HEK293 (cell line): ENCODE results near the gene ACACB.

Experiments
- ATF2 ChIP-seq: fragments of 450-650 bp; formaldehyde crosslinking; IDR thresholded peaks from 2 replicates; pipeline ENCODE4 v1.5.1; 2016; ENCODE audit warnings: missing biosample characterization, missing genetic modification characterization, low read depth
- EGR2 ChIP-seq: fragments of 450-650 bp; formaldehyde crosslinking; IDR thresholded peaks from 2 replicates; pipeline ENCODE4 v1.5.1; 2016; ENCODE audit warnings: low read depth, missing biosample characterization, missing genetic modification characterization
- KLF16 ChIP-seq: fragments of 450-650 bp; formaldehyde crosslinking; IDR thresholded peaks from 2 replicates; pipeline ENCODE4 v1.5.1; 2017; ENCODE audit warnings: missing biosample characterization, missing genetic modification characterization
- KLF7 ChIP-seq: fragments of 450-650 bp; formaldehyde crosslinking; IDR thresholded peaks from 2 replicates; pipeline ENCODE4 v1.5.1; 2016; ENCODE audit warnings: missing biosample characterization, missing genetic modification characterization, borderline replicate concordance
- KLF8 ChIP-seq: fragments of 450-650 bp; formaldehyde crosslinking; IDR thresholded peaks from 2 replicates; pipeline ENCODE4 v1.5.1; 2016; ENCODE audit warnings: missing biosample characterization, missing genetic modification characterization
- KLF9 ChIP-seq: fragments of 450-650 bp; formaldehyde crosslinking; IDR thresholded peaks from 2 replicates; pipeline ENCODE4 v1.5.1; 2016; ENCODE audit warnings: missing biosample characterization, missing genetic modification characterization, low read depth
- SCRT2 ChIP-seq: fragments of 450-650 bp; formaldehyde crosslinking; IDR thresholded peaks from 2 replicates; pipeline ENCODE4 v1.5.1; 2016; ENCODE audit warnings: missing biosample characterization, missing genetic modification characterization
- SP2 ChIP-seq: fragments of 450-650 bp; formaldehyde crosslinking; IDR thresholded peaks from 2 replicates; pipeline ENCODE4 v1.5.1; 2016; ENCODE audit warnings: missing biosample characterization, missing genetic modification characterization
- SP3 ChIP-seq: fragments of 450-650 bp; formaldehyde crosslinking; IDR thresholded peaks from 2 replicates; pipeline ENCODE4 v1.5.1; 2016; ENCODE audit warnings: missing biosample characterization, missing genetic modification characterization
- YY2 ChIP-seq: fragments of 450-650 bp; formaldehyde crosslinking; IDR thresholded peaks from 2 replicates; pipeline ENCODE4 v1.5.1; 2016; ENCODE audit warnings: missing biosample characterization, missing genetic modification characterization
- ZBTB10 ChIP-seq: fragments of 450-650 bp; formaldehyde crosslinking; IDR thresholded peaks from 2 replicates; pipeline ENCODE4 v1.5.1; 2016; ENCODE audit warnings: missing biosample characterization, missing genetic modification characterization
- ZBTB17 ChIP-seq: fragments of 450-650 bp; formaldehyde crosslinking; IDR thresholded peaks from 2 replicates; pipeline ENCODE4 v1.5.1; 2016; ENCODE audit warnings: missing biosample characterization, missing genetic modification characterization
- ZBTB26 ChIP-seq: fragments of 450-650 bp; formaldehyde crosslinking; optimal IDR thresholded peaks from 2 replicates; pipeline ENCODE3; 2016; ENCODE audit warnings: missing biosample characterization, mild to moderate bottlenecking, missing genetic modification characterization
- ZBTB48 ChIP-seq: fragments of 450-650 bp; formaldehyde crosslinking; IDR thresholded peaks from 2 replicates; pipeline ENCODE4 v1.5.1; 2016; ENCODE audit warnings: missing biosample characterization, missing genetic modification characterization
- ZFP3 ChIP-seq: fragments of 450-650 bp; formaldehyde crosslinking; IDR thresholded peaks from 2 replicates; pipeline ENCODE4 v1.5.1; 2016; ENCODE audit warnings: low read depth, missing biosample characterization, missing genetic modification characterization
- ZIC2 ChIP-seq: fragments of 450-650 bp; formaldehyde crosslinking; IDR thresholded peaks from 2 replicates; pipeline ENCODE4 v1.5.1; 2016; ENCODE audit warnings: missing biosample characterization, missing genetic modification characterization
- ZNF114 ChIP-seq: fragments of 450-650 bp; formaldehyde crosslinking; IDR thresholded peaks from 2 replicates; pipeline ENCODE4 v1.5.0; 2017; ENCODE audit warnings: missing biosample characterization, missing genetic modification characterization
- ZNF140 ChIP-seq: fragments of 450-650 bp; formaldehyde crosslinking; IDR thresholded peaks from 2 replicates; pipeline ENCODE4 v1.5.1; 2016; ENCODE audit warnings: missing biosample characterization, missing genetic modification characterization
- ZNF155 ChIP-seq: fragments of 450-650 bp; formaldehyde crosslinking; IDR thresholded peaks from 2 replicates; pipeline ENCODE4 v1.5.1; 2016; ENCODE audit warnings: missing biosample characterization, missing genetic modification characterization
- ZNF19 ChIP-seq: fragments of 450-650 bp; formaldehyde crosslinking; IDR thresholded peaks from 2 replicates; pipeline ENCODE4; 2016; ENCODE audit warnings: missing biosample characterization, missing genetic modification characterization, low read depth
- ZNF302 ChIP-seq: fragments of 450-650 bp; formaldehyde crosslinking; IDR thresholded peaks from 2 replicates; pipeline ENCODE4 v1.5.1; 2016; ENCODE audit warnings: missing biosample characterization, missing genetic modification characterization, low read depth
- ZNF335 ChIP-seq: fragments of 450-650 bp; formaldehyde crosslinking; conservative IDR thresholded peaks from 2 replicates; pipeline ENCODE4 v1.5.1; 2016; ENCODE audit warnings: missing biosample characterization, missing genetic modification characterization
- ZNF362 ChIP-seq: fragments of 450-650 bp; formaldehyde crosslinking; IDR thresholded peaks from 2 replicates; pipeline ENCODE4 v1.5.1; 2016; ENCODE audit warnings: missing biosample characterization, missing genetic modification characterization
- ZNF391 ChIP-seq: fragments of 450-650 bp; formaldehyde crosslinking; IDR thresholded peaks from 2 replicates; pipeline ENCODE4 v1.5.1; 2016; ENCODE audit warnings: low read depth, missing biosample characterization, missing genetic modification characterization, borderline replicate concordance
- ZNF449 ChIP-seq: fragments of 450-650 bp; formaldehyde crosslinking; IDR thresholded peaks from 2 replicates; pipeline ENCODE4 v1.5.1; 2017; ENCODE audit warnings: missing biosample characterization, mild to moderate bottlenecking, missing genetic modification characterization, moderate library complexity
- ZNF473 ChIP-seq: fragments of 450-650 bp; formaldehyde crosslinking; IDR thresholded peaks from 2 replicates; pipeline ENCODE4 v1.5.1; 2017; ENCODE audit warnings: missing biosample characterization, missing genetic modification characterization
- ZNF488 ChIP-seq: fragments of 450-650 bp; formaldehyde crosslinking; IDR thresholded peaks from 2 replicates; pipeline ENCODE4 v1.5.1; 2016; ENCODE audit warnings: missing biosample characterization, missing genetic modification characterization
- ZNF514 ChIP-seq: fragments of 450-650 bp; formaldehyde crosslinking; IDR thresholded peaks from 2 replicates; pipeline ENCODE4 v1.5.1; 2016; ENCODE audit warnings: missing biosample characterization, missing genetic modification characterization
- ZNF561 ChIP-seq: fragments of 450-650 bp; IDR thresholded peaks from 2 replicates; pipeline ENCODE4 v1.5.1; 2018; ENCODE audit warnings: missing biosample characterization, missing genetic modification characterization, borderline replicate concordance
- ZNF626 ChIP-seq: fragments of 450-650 bp; sonication (Bioruptor Pico); formaldehyde crosslinking; IDR thresholded peaks from 2 replicates; pipeline ENCODE4 v1.5.1; 2018; ENCODE audit warnings: missing biosample characterization, missing genetic modification characterization, inconsistent platforms
- ZNF830 ChIP-seq: fragments of 450-650 bp; IDR thresholded peaks from 2 replicates; pipeline ENCODE4 v1.5.0; 2018; ENCODE audit warnings: missing biosample characterization, missing genetic modification characterization, low read depth, mild to moderate bottlenecking, moderate library complexity

The ACACB gene

GRCh38 chr12:109154451-109155438 is 38.4 kb downstream of the ACACB start (continued):
- TF ChIP-seq ZNF473 (tag by site-specific recombination) (no peak), ZNF391 (no peak), KLF9 (tag by site-specific recombination) (peak; percentile 64), ZFP3 (tag by site-specific recombination) (no peak), KLF16 (tag by site-specific recombination) (peak; percentile 58; the same call in 1 of the 2 replicates), ZBTB48 (tag by site-specific recombination) (peak; percentile 83), ZBTB10 (tag by site-specific recombination) (peak; percentile 60), ZNF140 (tag by site-specific recombination) (no peak), KLF8 (tag by site-specific recombination) (peak; percentile 79; the same call in 1 of the 2 replicates), ZNF19 (tag by site-specific recombination) (no peak), SCRT2 (tag by site-specific recombination) (peak; percentile 96), ZNF335 (peak; percentile 87), ZNF362 (tag by site-specific recombination) (no peak), ZNF830 (tag by site-specific recombination) (no peak), ZNF514 (tag by site-specific recombination) (no peak), ZNF114 (tag by site-specific recombination) (no peak), ZNF155 (tag by site-specific recombination) (no peak), ZNF449 (tag by site-specific recombination) (peak; percentile 61), ZNF488 (no peak), ATF2 (tag by site-specific recombination) (0 out of 2 replicates have a peak, but pooled peaks have one; percentile 12), SP3 (tag by site-specific recombination) (peak; percentile 81), ZNF302 (tag by site-specific recombination) (no peak), KLF7 (tag by site-specific recombination) (0 out of 2 replicates have a peak, but pooled peaks have one; percentile 44), ZNF561 (tag by site-specific recombination) (0 out of 2 replicates have a peak, but pooled peaks have one; percentile 48), ZBTB17 (tag by site-specific recombination) (peak; percentile 87), ZBTB26 (peak; percentile 53), ZNF626 (tag by site-specific recombination) (no peak), YY2 (tag by site-specific recombination) (no peak), SP2 (peak; percentile 95), EGR2 (tag by site-specific recombination) (no peak), ZIC2 (peak; percentile 72)
